ENCODE measurements around the gene PADI4.

The PADI4 gene

DNA sequence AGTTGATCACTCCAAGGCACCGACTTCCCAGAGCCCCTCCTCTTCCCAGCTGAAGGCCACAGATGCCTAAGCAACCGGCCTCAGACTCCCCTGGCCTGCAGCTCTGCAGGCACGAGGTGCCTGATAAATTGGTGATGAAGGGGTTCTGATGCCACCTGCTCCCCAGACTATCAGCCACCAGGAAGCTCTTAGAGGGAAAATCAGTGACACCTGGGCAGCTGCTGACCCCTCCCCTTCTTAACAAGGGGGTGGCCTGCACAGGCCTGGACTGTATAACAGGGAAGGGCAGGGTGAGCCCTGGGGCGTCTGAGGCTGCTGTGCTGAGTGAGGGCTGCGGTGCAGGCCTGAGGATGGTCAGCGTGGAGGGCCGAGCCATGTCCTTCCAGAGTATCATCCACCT is 63.9 kb downstream of the PADI4 start, which contains the start of gene PADI6:
TSS of gene PADI6 (plus strand) at position 301 of the 400 bp plus-strand sequence. CDS start at position 351, 50 bp downstream.
- TF ChIP-seq, protein P1, sequence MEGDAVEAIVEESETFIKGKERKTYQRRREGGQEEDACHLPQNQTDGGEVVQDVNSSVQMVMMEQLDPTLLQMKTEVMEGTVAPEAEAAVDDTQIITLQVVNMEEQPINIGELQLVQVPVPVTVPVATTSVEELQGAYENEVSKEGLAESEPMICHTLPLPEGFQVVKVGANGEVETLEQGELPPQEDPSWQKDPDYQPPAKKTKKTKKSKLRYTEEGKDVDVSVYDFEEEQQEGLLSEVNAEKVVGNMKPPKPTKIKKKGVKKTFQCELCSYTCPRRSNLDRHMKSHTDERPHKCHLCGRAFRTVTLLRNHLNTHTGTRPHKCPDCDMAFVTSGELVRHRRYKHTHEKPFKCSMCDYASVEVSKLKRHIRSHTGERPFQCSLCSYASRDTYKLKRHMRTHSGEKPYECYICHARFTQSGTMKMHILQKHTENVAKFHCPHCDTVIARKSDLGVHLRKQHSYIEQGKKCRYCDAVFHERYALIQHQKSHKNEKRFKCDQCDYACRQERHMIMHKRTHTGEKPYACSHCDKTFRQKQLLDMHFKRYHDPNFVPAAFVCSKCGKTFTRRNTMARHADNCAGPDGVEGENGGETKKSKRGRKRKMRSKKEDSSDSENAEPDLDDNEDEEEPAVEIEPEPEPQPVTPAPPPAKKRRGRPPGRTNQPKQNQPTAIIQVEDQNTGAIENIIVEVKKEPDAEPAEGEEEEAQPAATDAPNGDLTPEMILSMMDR (IDR thresholded peaks at IDR 0.05; ENCODE audit: low read depth, low read length, missing control alignments), result no peak
- no peak for DNase-seq (ENCODE audit: extremely low read depth, low read depth)
- no peak within 1 kb of the TSS for H3K4me3 ChIP-seq (replicated peaks; ENCODE audit: low read depth, low read length)

DNA sequence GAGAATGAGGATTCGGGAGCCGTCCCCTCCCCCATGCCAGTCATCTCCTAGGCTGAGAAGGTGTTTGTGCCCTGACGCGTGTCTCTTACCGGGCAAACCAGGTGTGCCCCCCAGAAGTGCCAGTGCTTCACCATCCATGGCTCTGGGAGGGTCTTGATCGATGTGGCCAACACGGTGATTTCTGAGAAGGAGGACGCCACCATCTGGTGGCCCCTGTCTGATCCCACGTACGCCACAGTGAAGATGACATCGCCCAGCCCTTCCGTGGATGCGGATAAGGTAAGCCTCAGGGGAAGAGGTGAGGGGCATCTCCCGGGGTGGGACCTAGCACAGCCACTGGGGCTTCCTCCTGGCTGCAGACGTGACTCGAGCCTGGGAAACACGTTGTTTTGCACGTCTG is 65.0 kb downstream of the PADI4 start:
- no peak for DNase-seq (ENCODE audit: extremely low read depth, low read depth)
- TF ChIP-seq, protein P1 (IDR thresholded peaks at IDR 0.05; ENCODE audit: low read depth, low read length, missing control alignments), result no peak
- H3K4me3 ChIP-seq (replicated peaks; ENCODE audit: low read depth, low read length), result no peak overlapping the region

DNA sequence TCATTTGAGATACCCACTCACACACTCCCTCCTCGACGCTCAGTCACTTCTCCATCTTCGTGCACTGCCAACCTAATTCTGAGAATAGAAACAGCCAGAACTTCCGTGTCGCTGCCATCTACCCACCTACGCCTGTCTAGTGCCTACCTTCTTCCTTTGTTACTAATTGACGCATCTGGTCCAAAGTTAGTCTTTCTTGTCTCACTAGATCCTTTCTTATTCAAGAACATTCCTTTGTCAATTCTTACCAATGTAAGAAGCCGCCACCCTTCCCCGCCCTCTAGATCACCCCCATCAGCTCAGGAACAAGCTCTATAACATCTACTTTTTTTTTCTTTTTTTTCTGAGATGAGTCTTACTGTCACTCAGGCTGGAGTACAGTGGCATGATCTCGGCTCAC is 67.7 kb downstream of the PADI4 start:
- H3K4me3 ChIP-seq (replicated peaks; ENCODE audit: low read depth, low read length), result no peak overlapping the region
- no peak for DNase-seq (ENCODE audit: extremely low read depth, low read depth)
- TF ChIP-seq, protein P1 (IDR thresholded peaks at IDR 0.05; ENCODE audit: low read depth, low read length, missing control alignments), result no peak

DNA sequence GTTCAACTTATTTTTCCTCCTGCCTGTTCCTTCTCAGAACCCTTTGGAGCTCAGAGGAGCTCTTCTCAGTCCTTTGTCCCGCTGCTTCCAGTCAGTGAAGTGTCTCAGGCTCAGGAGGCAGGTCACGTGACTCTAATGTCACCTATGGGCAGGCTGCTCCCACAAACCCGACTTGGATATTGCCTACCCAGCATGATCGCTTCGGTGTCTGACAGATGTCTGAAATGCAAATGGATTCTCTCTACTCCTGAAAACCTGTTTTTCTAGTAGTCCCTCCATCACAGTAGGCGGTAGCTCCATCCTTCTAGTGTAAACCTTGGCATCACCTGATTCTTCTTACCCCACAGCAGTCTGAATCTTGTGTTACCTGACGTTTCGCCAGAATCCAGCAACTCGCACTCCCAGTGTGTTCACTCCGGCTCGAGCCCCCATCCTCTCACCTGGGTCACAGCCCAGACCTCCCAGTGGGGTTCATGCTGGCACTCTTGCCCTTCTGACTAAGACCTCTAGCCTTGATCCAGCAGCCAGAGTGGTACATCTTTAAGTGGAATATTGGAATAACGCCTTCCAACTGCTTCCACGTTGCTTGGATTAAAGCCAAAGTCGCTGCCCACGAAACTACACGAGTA is 69.4 kb downstream of the PADI4 start:
- TF ChIP-seq, protein P1 (IDR thresholded peaks at IDR 0.05; ENCODE audit: low read depth, low read length, missing control alignments), result no peak
- H3K4me3 ChIP-seq (replicated peaks; ENCODE audit: low read depth, low read length), result no peak overlapping the region
- no peak for DNase-seq (ENCODE audit: extremely low read depth, low read depth)

DNA sequence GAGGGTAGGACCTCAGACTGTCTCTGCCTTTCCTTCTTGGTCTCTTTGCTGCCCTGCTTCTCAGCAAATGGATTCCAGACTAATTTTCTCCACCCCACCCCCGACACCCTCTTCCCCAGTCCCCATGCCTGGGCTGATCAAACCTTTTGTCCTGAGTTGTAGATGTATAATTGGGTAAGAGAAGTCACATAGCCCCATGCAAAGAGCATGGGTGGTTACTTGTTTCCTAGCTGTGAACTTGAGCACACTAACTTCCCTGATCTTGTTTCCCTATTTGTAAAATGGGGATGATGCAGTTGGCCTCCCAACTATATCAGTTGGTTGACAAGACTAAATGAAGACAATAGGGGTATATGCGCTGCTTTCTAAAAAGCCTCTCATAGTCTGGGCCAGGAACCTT is 73.2 kb downstream of the PADI4 start:
- DNase-seq (ENCODE audit: extremely low read depth, low read depth), result no peak
- H3K4me3 ChIP-seq (replicated peaks; ENCODE audit: low read depth, low read length), result no peak overlapping the region
- TF ChIP-seq, protein P1 (IDR thresholded peaks at IDR 0.05; ENCODE audit: low read depth, low read length, missing control alignments), result no peak

DNA sequence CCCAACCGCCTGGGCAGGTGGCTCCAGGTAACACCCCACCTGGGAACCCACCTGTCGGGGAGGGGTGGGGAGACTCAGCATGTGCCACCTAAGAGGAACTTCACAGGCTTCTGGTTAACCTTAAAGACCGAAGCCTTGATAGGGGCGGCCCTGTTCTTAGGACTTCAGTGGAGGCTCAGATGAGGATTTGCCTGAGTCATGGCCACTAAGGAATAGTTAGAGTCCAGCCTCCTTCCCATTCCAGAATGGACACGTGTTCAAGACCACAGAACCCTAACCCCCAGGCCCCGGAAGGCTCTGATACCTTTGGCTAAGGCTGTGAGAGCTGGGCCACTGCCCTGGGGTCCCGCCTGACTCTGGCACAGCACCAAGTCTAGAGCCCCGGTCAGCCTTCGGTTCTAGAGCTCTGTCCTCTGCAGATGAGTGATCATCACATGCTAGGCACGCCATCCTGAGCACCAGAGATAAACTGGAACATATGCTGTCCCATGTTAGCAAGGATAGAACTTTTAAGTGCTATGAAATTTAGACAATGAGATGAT is 84.3 kb downstream of the PADI4 start:
- TF ChIP-seq, protein P1 (IDR thresholded peaks at IDR 0.05; ENCODE audit: low read depth, low read length, missing control alignments), result no peak
- no peak for DNase-seq (ENCODE audit: extremely low read depth, low read depth)
- no peak overlapping the region for H3K4me3 ChIP-seq (replicated peaks; ENCODE audit: low read depth, low read length)
